Vagina (tissue), 2 donors: ENCODE measurements around the gene SLC9A5.

Source experiments
- CTCF ChIP-seq, 3 experiments: fragments of 450-650 bp in 2 of 3; fragments of 200-600 bp in 1 of 3; sonication (generic) in 1 of 3; IDR thresholded peaks; one replicate each; pipeline ENCODE4 v1.5.1; 2017 to 2019; ENCODE audit warnings: antibody characterized with exemption in 3 of 3, mild to moderate bottlenecking in 2 of 3, moderate library complexity in 2 of 3
- POLR2A ChIP-seq, 2 donors: fragments of 450-650 bp; IDR thresholded peaks; one replicate each; pipeline ENCODE4 v1.6.1; 2017; ENCODE audit warnings: antibody characterized with exemption in 2 of 2, mild to moderate bottlenecking in 2 of 2, moderate library complexity in 2 of 2
- POLR2AphosphoS5 ChIP-seq, 2 donors: sonication (generic); formaldehyde crosslinking; IDR thresholded peaks; one replicate each; pipeline ENCODE4 v1.9.0; 2017; ENCODE audit warnings: antibody characterized with exemption in 2 of 2, mild to moderate bottlenecking in 2 of 2, low read depth in 1 of 2; ENCODE audit not compliant: insufficient read depth in 1 of 2

GRCh38 chr16:67283039-67283825 lies 34.5 kb downstream of the SLC9A5 start:
- TF ChIP-seq POLR2A (IDR thresholded peaks at IDR 0.05) (no peak), CTCF (IDR thresholded peaks at IDR 0.05) (no peak), POLR2AphosphoS5 (IDR thresholded peaks at IDR 0.05; ENCODE audit: insufficient read depth in 1 of 2, low read depth in 1 of 2) (no peak)
